ENCODE data around the gene DYNC2H1.

DNA sequence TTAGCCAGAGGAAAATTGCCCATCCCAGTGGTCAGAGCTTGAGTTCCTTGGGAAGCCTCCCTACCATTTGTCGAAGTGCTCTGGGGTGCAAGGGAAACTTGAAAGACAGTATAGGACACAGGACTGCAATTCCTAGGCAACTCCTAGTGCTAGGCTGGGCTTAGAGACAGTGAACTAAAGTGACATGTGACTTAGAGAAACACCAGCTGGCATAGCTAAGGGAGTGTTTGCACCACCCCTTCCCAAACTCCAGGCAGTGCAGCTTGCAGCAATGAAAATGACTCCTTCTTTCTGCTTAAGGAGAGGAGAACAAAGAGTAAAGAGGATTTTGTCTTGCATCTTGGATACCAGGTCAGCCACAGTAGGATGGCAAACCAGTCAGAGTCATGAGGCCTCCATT is 388.0 kb downstream of the DYNC2H1 start:
- TF ChIP-seq, protein P1, sequence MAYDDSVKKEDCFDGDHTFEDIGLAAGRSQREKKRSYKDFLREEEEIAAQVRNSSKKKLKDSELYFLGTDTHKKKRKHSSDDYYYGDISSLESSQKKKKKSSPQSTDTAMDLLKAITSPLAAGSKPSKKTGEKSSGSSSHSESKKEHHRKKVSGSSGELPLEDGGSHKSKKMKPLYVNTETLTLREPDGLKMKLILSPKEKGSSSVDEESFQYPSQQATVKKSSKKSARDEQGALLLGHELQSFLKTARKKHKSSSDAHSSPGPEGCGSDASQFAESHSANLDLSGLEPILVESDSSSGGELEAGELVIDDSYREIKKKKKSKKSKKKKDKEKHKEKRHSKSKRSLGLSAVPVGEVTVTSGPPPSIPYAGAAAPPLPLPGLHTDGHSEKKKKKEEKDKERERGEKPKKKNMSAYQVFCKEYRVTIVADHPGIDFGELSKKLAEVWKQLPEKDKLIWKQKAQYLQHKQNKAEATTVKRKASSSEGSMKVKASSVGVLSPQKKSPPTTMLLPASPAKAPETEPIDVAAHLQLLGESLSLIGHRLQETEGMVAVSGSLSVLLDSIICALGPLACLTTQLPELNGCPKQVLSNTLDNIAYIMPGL (CRISPR knock-in tag; IDR thresholded peaks at IDR 0.05), result no peak
- no peak for TF ChIP-seq SMAD4 (CRISPR knock-in tag; IDR thresholded peaks at IDR 0.05)
- TF ChIP-seq, protein P2, sequence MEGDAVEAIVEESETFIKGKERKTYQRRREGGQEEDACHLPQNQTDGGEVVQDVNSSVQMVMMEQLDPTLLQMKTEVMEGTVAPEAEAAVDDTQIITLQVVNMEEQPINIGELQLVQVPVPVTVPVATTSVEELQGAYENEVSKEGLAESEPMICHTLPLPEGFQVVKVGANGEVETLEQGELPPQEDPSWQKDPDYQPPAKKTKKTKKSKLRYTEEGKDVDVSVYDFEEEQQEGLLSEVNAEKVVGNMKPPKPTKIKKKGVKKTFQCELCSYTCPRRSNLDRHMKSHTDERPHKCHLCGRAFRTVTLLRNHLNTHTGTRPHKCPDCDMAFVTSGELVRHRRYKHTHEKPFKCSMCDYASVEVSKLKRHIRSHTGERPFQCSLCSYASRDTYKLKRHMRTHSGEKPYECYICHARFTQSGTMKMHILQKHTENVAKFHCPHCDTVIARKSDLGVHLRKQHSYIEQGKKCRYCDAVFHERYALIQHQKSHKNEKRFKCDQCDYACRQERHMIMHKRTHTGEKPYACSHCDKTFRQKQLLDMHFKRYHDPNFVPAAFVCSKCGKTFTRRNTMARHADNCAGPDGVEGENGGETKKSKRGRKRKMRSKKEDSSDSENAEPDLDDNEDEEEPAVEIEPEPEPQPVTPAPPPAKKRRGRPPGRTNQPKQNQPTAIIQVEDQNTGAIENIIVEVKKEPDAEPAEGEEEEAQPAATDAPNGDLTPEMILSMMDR (IDR thresholded peaks at IDR 0.05), result no peak
- TF ChIP-seq ZNF138 (CRISPR knock-in tag; conservative IDR thresholded peaks at IDR 0.05), result no peak
- TF ChIP-seq NR3C1 (CRISPR knock-in tag; conservative IDR thresholded peaks at IDR 0.05; ENCODE audit: low read depth), result no peak
- no peak for TF ChIP-seq GTF2I (CRISPR knock-in tag; conservative IDR thresholded peaks at IDR 0.05)
- TF ChIP-seq CREB1 (CRISPR knock-in tag; IDR thresholded peaks at IDR 0.05), result no peak
- no peak for TF ChIP-seq ATF1 (CRISPR knock-in tag; IDR thresholded peaks at IDR 0.05)
- TF ChIP-seq MYBL2 (CRISPR knock-in tag; IDR thresholded peaks at IDR 0.05), result no peak
- no peak for TF ChIP-seq ESRRA (CRISPR knock-in tag; IDR thresholded peaks at IDR 0.05; ENCODE audit: borderline replicate concordance)
- TF ChIP-seq, protein P3, sequence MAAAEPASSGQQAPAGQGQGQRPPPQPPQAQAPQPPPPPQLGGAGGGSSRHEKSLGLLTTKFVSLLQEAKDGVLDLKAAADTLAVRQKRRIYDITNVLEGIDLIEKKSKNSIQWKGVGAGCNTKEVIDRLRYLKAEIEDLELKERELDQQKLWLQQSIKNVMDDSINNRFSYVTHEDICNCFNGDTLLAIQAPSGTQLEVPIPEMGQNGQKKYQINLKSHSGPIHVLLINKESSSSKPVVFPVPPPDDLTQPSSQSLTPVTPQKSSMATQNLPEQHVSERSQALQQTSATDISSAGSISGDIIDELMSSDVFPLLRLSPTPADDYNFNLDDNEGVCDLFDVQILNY (CRISPR knock-in tag; IDR thresholded peaks at IDR 0.05), result no peak
- TF ChIP-seq TCF7 (CRISPR knock-in tag; IDR thresholded peaks at IDR 0.05; ENCODE audit: low read depth), result no peak

Measured in WTC11 (cell line).